WTC11 (cell line): Measurements from ENCODE around the gene LGALS9B. TPM values are rescaled to one million over a fixed set of nuclear protein-coding genes. Genes with fewer than 3 reads are reported as not detected.
A peak's percentile ranks its signal among the peaks of the same experiment; 100 is the strongest.
"Not testable (repeated sequence)": the region's sequence is repeated elsewhere in the genome, so short reads cannot be mapped to it uniquely, and the experiment has no call there.

ENCODE experiments used
- ATAC-seq: fragments of 200-7000 bp; cut with Tn5 transposase; 2 replicates; pipeline ENCODE4 v1.10.0; 2021; ENCODE audit warnings: mild to moderate bottlenecking, moderate library complexity
- Bru-seq: library from RNA; stranded (reverse); fragments of 400-500 nt; gene quantifications from one replicate; lab custom pipeline; 2021; lab: Mats Ljungman, UMichigan
- CTCF ChIA-PET: fragments of 300-600 bp; sonication (Branson Sonifier 250); formaldehyde crosslinking; loops from one replicate; lab custom pipeline; 2021; ENCODE audit warnings: antibody characterized with exemption; lab: Charles Lee
- POLR2A ChIA-PET: fragments of 350-600 bp; sonication (Branson Sonifier 250); formaldehyde crosslinking; loops from one replicate; lab custom pipeline; 2021; ENCODE audit warnings: antibody characterized with exemption; lab: Charles Lee
- DNase-seq: peaks from one replicate; pipeline ENCODE4 v3.0.0; 2021; ENCODE audit warnings: low spot score
- H3K27ac Mint-ChIP-seq: 2 replicates; pipeline ENCODE4 v1.8.0; 2021; ENCODE audit warnings: mixed read lengths
- H3K27me3 Mint-ChIP-seq: 2 replicates; pipeline ENCODE4 v1.8.0; 2021; ENCODE audit warnings: low read depth, mild to moderate bottlenecking, moderate library complexity, mixed read lengths
- H3K36me3 Mint-ChIP-seq: 2 replicates; pipeline ENCODE4 v1.8.0; 2021; ENCODE audit warnings: mixed read lengths
- H3K4me1 Mint-ChIP-seq: 2 replicates; pipeline ENCODE4 v1.8.0; 2022; ENCODE audit warnings: mixed read lengths
- H3K4me3 Mint-ChIP-seq: 2 replicates; pipeline ENCODE4 v1.8.0; 2021; ENCODE audit warnings: mild to moderate bottlenecking, moderate library complexity, mixed read lengths
- H3K9me3 Mint-ChIP-seq: 2 replicates; pipeline ENCODE4 v1.8.0; 2021; ENCODE audit warnings: mixed read lengths
- long read RNA-seq, 3 experiments: library from RNA in 1 of 3; library from capped mRNA in 1 of 3; library from polyadenylated mRNA in 1 of 3; unstranded in 2 of 3; stranded (forward) in 1 of 3; transcript quantifications; one replicate each; pipeline ENCODE4 v2.0.0, GENCODE V29; 2021
- total RNA-seq: library from RNA; stranded (reverse); gene quantifications from 3 replicates; pipeline ENCODE4 v1.2.3, GENCODE V29; 2021

The LGALS9B gene
- total RNA-seq = not detected in 3 replicates
- not detected for Bru-seq, nascent RNA
- long read RNA-seq, experiment 1 = 0 reads
- long read RNA-seq, experiment 2 = 0 reads
- long read RNA-seq, experiment 3 = 0 reads

- H3K36me3 Mint-ChIP-seq, POLR2A ChIA-PET, DNase-seq, ATAC-seq, H3K4me3 Mint-ChIP-seq, H3K9me3 Mint-ChIP-seq, H3K27ac Mint-ChIP-seq, H3K4me1 Mint-ChIP-seq, H3K27me3 Mint-ChIP-seq, CTCF ChIA-PET: not testable (repeated sequence)
These were observed at the start of gene LGALS9B for GRCh38 chr17:20467447-20467846. Gene LGALS9B (minus strand): TSS chr17:20467539. CDS start chr17:20467470, 69 bp downstream.

GRCh38 chr17:20516986-20517385 is 49.6 kb upstream of the LGALS9B start:
- H3K9me3 Mint-ChIP-seq, H3K27me3 Mint-ChIP-seq, CTCF ChIA-PET, POLR2A ChIA-PET, H3K27ac Mint-ChIP-seq, H3K4me1 Mint-ChIP-seq, H3K4me3 Mint-ChIP-seq, DNase-seq, ATAC-seq, H3K36me3 Mint-ChIP-seq: not testable (repeated sequence)

GRCh38 chr17:20515099-20515498 is 47.8 kb upstream of the LGALS9B start:
- H3K36me3 Mint-ChIP-seq, DNase-seq, ATAC-seq, H3K27ac Mint-ChIP-seq, H3K4me1 Mint-ChIP-seq, H3K9me3 Mint-ChIP-seq, H3K4me3 Mint-ChIP-seq, POLR2A ChIA-PET, H3K27me3 Mint-ChIP-seq, CTCF ChIA-PET: not testable (repeated sequence)

GRCh38 chr17:20513539-20513938 is 46.2 kb upstream of the LGALS9B start:
- POLR2A ChIA-PET, H3K4me3 Mint-ChIP-seq, ATAC-seq, H3K27me3 Mint-ChIP-seq, H3K27ac Mint-ChIP-seq, H3K9me3 Mint-ChIP-seq, H3K4me1 Mint-ChIP-seq, H3K36me3 Mint-ChIP-seq, CTCF ChIA-PET, DNase-seq: not testable (repeated sequence)

GRCh38 chr17:20512378-20512777 is 45.0 kb upstream of the LGALS9B start:
- H3K27ac Mint-ChIP-seq, H3K9me3 Mint-ChIP-seq, H3K4me1 Mint-ChIP-seq, ATAC-seq, CTCF ChIA-PET, H3K36me3 Mint-ChIP-seq, DNase-seq, H3K4me3 Mint-ChIP-seq, H3K27me3 Mint-ChIP-seq, POLR2A ChIA-PET: not testable (repeated sequence)

GRCh38 chr17:20511778-20512177 is 44.4 kb upstream of the LGALS9B start:
- H3K27me3 Mint-ChIP-seq, H3K4me1 Mint-ChIP-seq, H3K27ac Mint-ChIP-seq, H3K4me3 Mint-ChIP-seq, DNase-seq, H3K9me3 Mint-ChIP-seq, CTCF ChIA-PET, ATAC-seq, POLR2A ChIA-PET, H3K36me3 Mint-ChIP-seq: not testable (repeated sequence)

GRCh38 chr17:20505333-20505732 is 38.0 kb upstream of the LGALS9B start:
- DNase-seq, ATAC-seq, H3K27ac Mint-ChIP-seq, H3K9me3 Mint-ChIP-seq, H3K4me1 Mint-ChIP-seq, POLR2A ChIA-PET, CTCF ChIA-PET, H3K36me3 Mint-ChIP-seq, H3K4me3 Mint-ChIP-seq, H3K27me3 Mint-ChIP-seq: not testable (repeated sequence)

GRCh38 chr17:20504388-20505066 is 37.2 kb upstream of the LGALS9B start:
- H3K4me1 Mint-ChIP-seq, POLR2A ChIA-PET, DNase-seq, H3K27me3 Mint-ChIP-seq, H3K9me3 Mint-ChIP-seq, H3K4me3 Mint-ChIP-seq, ATAC-seq, H3K36me3 Mint-ChIP-seq, H3K27ac Mint-ChIP-seq, CTCF ChIA-PET: not testable (repeated sequence)

- H3K27ac Mint-ChIP-seq, H3K4me1 Mint-ChIP-seq, H3K27me3 Mint-ChIP-seq, H3K9me3 Mint-ChIP-seq, H3K36me3 Mint-ChIP-seq, POLR2A ChIA-PET, H3K4me3 Mint-ChIP-seq, CTCF ChIA-PET: not testable (repeated sequence)
- peak; percentile 63 for ATAC-seq
- DNase-seq = peak; percentile 19
These were observed 34.6 kb upstream of the LGALS9B start for GRCh38 chr17:20501896-20502295.

- H3K4me1 Mint-ChIP-seq, H3K36me3 Mint-ChIP-seq, H3K9me3 Mint-ChIP-seq, DNase-seq, H3K4me3 Mint-ChIP-seq, ATAC-seq, CTCF ChIA-PET, H3K27me3 Mint-ChIP-seq, POLR2A ChIA-PET, H3K27ac Mint-ChIP-seq: not testable (repeated sequence)
These were observed 33.0 kb upstream of the LGALS9B start for GRCh38 chr17:20500346-20500745.

GRCh38 chr17:20495420-20495819 is 28.1 kb upstream of the LGALS9B start:
- CTCF ChIA-PET, H3K4me3 Mint-ChIP-seq, ATAC-seq, H3K27ac Mint-ChIP-seq, H3K4me1 Mint-ChIP-seq, DNase-seq, H3K36me3 Mint-ChIP-seq, POLR2A ChIA-PET, H3K9me3 Mint-ChIP-seq, H3K27me3 Mint-ChIP-seq: not testable (repeated sequence)

- H3K9me3 Mint-ChIP-seq, DNase-seq, H3K4me3 Mint-ChIP-seq, H3K27ac Mint-ChIP-seq, POLR2A ChIA-PET, ATAC-seq, H3K27me3 Mint-ChIP-seq, H3K4me1 Mint-ChIP-seq, CTCF ChIA-PET, H3K36me3 Mint-ChIP-seq: not testable (repeated sequence)
These were observed 27.4 kb upstream of the LGALS9B start for GRCh38 chr17:20494735-20495134.

GRCh38 chr17:20494147-20494546 is 26.8 kb upstream of the LGALS9B start:
- H3K4me3 Mint-ChIP-seq, ATAC-seq, POLR2A ChIA-PET, H3K27ac Mint-ChIP-seq, DNase-seq, CTCF ChIA-PET, H3K27me3 Mint-ChIP-seq, H3K9me3 Mint-ChIP-seq, H3K36me3 Mint-ChIP-seq, H3K4me1 Mint-ChIP-seq: not testable (repeated sequence)
